Measurements from ENCODE around the gene PPARA.

PPARA gene

GRCh38 chr22:46169628-46170027 is 19.3 kb downstream of the PPARA start:
- Histone ChIP-seq H3K4me2 (ENCODE audit: low read depth, low read length) (no peak overlapping the region), H3K9me3 (replicated peaks; ENCODE audit: insufficient read depth, low read length) (no peaks in the 10 kb centered on the region), H3K36me3 (replicated peaks; ENCODE audit: insufficient read depth, low read length) (no peaks in the 10 kb centered on the region), H3K4me3 (ENCODE audit: low read length) (no peak overlapping the region), H3K9ac (ENCODE audit: low read length) (no peak overlapping the region), H2AFZ (ENCODE audit: low read length) (no peak overlapping the region), H3K27ac (ENCODE audit: low read length) (no peak overlapping the region), H3K79me2 (ENCODE audit: low read length) (no peaks in the 10 kb centered on the region), H4K20me1 (ENCODE audit: insufficient read depth, low read length) (no peaks in the 10 kb centered on the region), H3K9me2 (replicated peaks; ENCODE audit: insufficient read depth, low read length) (no peaks in the 10 kb centered on the region), H3K4me1 (ENCODE audit: low read length) (no peaks in the 10 kb centered on the region), H3K27me3 (replicated peaks; ENCODE audit: insufficient read depth, low read length) (no peaks in the 10 kb centered on the region), H3F3A (ENCODE audit: insufficient read depth, low read length) (no peaks in the 10 kb centered on the region)
- TF ChIP-seq, protein P1, sequence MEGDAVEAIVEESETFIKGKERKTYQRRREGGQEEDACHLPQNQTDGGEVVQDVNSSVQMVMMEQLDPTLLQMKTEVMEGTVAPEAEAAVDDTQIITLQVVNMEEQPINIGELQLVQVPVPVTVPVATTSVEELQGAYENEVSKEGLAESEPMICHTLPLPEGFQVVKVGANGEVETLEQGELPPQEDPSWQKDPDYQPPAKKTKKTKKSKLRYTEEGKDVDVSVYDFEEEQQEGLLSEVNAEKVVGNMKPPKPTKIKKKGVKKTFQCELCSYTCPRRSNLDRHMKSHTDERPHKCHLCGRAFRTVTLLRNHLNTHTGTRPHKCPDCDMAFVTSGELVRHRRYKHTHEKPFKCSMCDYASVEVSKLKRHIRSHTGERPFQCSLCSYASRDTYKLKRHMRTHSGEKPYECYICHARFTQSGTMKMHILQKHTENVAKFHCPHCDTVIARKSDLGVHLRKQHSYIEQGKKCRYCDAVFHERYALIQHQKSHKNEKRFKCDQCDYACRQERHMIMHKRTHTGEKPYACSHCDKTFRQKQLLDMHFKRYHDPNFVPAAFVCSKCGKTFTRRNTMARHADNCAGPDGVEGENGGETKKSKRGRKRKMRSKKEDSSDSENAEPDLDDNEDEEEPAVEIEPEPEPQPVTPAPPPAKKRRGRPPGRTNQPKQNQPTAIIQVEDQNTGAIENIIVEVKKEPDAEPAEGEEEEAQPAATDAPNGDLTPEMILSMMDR (IDR thresholded peaks at IDR 0.05; ENCODE audit: low read length): no peak
- TF ChIP-seq EZH2 (optimal IDR thresholded peaks at IDR 0.05; ENCODE audit: low read depth, low read length) (no peak), EZH2phosphoT487 (IDR thresholded peaks at IDR 0.05; ENCODE audit: low read length) (no peak)
- no peak for DNase-seq

GRCh38 chr22:46171940-46172339 is 21.6 kb downstream of the PPARA start:
- no peaks in the 10 kb centered on the region for H3K27me3 ChIP-seq (replicated peaks; ENCODE audit: insufficient read depth, low read length)

DNA sequence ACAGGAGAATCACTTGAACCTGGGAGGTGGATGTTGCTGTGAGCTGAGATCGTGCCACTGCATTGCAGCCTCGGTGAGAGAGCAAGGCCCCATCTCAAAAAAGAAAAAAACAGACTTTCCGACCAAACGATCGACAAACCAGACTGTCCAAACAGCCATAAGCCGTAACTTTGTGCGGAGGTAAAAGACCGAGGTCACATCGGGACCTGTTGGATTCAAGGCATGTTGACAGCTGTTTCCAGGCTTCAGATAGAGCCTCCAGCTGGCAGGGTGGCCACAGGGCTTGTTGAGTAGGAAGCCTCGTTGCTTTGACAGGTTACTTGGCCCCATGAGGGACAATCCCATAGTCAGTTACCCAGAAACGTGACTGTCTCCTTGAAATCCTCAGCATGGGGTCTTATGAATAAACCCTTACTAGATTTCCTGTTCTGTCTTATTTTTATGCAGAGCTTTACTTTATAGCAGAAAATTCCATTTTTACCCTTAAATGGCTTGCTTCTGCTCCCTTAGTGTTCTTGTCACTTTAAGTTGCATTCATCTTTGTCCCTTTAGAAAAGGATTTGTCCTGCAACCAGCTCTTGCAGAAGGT is 22.3 kb downstream of the PPARA start:
- no peak overlapping the region for H3K9ac ChIP-seq (ENCODE audit: low read length)
- TF ChIP-seq, protein P1 (IDR thresholded peaks at IDR 0.05; ENCODE audit: low read length): no peak
- TF ChIP-seq EZH2phosphoT487 (IDR thresholded peaks at IDR 0.05; ENCODE audit: low read length) (no peak), EZH2 (optimal IDR thresholded peaks at IDR 0.05; ENCODE audit: low read depth, low read length) (no peak)
- no peaks in the 10 kb centered on the region for H3K79me2 ChIP-seq (ENCODE audit: low read length)
- H3F3A ChIP-seq (ENCODE audit: insufficient read depth, low read length): no peaks in the 10 kb centered on the region
- no peaks in the 10 kb centered on the region for H3K4me1 ChIP-seq (ENCODE audit: low read length)
- H3K4me2 ChIP-seq (ENCODE audit: low read depth, low read length): no peak overlapping the region
- H3K27me3 ChIP-seq (replicated peaks; ENCODE audit: insufficient read depth, low read length): no peaks in the 10 kb centered on the region
- no peak overlapping the region for H3K4me3 ChIP-seq (ENCODE audit: low read length)
- H4K20me1 ChIP-seq (ENCODE audit: insufficient read depth, low read length): no peaks in the 10 kb centered on the region
- no peaks in the 10 kb centered on the region for H3K9me3 ChIP-seq (replicated peaks; ENCODE audit: insufficient read depth, low read length)
- H3K36me3 ChIP-seq (replicated peaks; ENCODE audit: insufficient read depth, low read length): no peaks in the 10 kb centered on the region
- DNase-seq: no peak
- H2AFZ ChIP-seq (ENCODE audit: low read length): no peak overlapping the region
- no peak overlapping the region for H3K27ac ChIP-seq (ENCODE audit: low read length)
- no peaks in the 10 kb centered on the region for H3K9me2 ChIP-seq (replicated peaks; ENCODE audit: insufficient read depth, low read length)

More at GRCh38 chr22:46171940-46172339, 21.6 kb downstream of the PPARA start:
- no peaks in the 10 kb centered on the region for H3K36me3 ChIP-seq (replicated peaks; ENCODE audit: insufficient read depth, low read length)
- no peaks in the 10 kb centered on the region for H3F3A ChIP-seq (ENCODE audit: insufficient read depth, low read length)
- H2AFZ ChIP-seq (ENCODE audit: low read length): no peak overlapping the region
- H3K4me2 ChIP-seq (ENCODE audit: low read depth, low read length): no peak overlapping the region
- DNase-seq: no peak
- H4K20me1 ChIP-seq (ENCODE audit: insufficient read depth, low read length): no peaks in the 10 kb centered on the region
- H3K4me3 ChIP-seq (ENCODE audit: low read length): no peak overlapping the region
- H3K9ac ChIP-seq (ENCODE audit: low read length): no peak overlapping the region
- H3K9me3 ChIP-seq (replicated peaks; ENCODE audit: insufficient read depth, low read length): no peaks in the 10 kb centered on the region
- TF ChIP-seq, protein P1 (IDR thresholded peaks at IDR 0.05; ENCODE audit: low read length): no peak
- no peak for TF ChIP-seq EZH2 (optimal IDR thresholded peaks at IDR 0.05; ENCODE audit: low read depth, low read length)
- TF ChIP-seq EZH2phosphoT487 (IDR thresholded peaks at IDR 0.05; ENCODE audit: low read length): no peak
- no peaks in the 10 kb centered on the region for H3K79me2 ChIP-seq (ENCODE audit: low read length)
- H3K4me1 ChIP-seq (ENCODE audit: low read length): no peaks in the 10 kb centered on the region
- H3K9me2 ChIP-seq (replicated peaks; ENCODE audit: insufficient read depth, low read length): no peaks in the 10 kb centered on the region
- no peak overlapping the region for H3K27ac ChIP-seq (ENCODE audit: low read length)

Measured in MM.1S (cell line).